IPS-NIHi11 (cell line): Measurements from ENCODE around the gene RNU1-1.
"Not testable (repeated sequence)": the region's sequence is repeated elsewhere in the genome, so short reads cannot be mapped to it uniquely, and the experiment has no call there.

Source experiments
- DNase-seq: peaks from one replicate; pipeline ENCODE4 v3.0.0; 2012; ENCODE audit warnings: mixed read lengths, low spot score

Gene RNU1-1

GRCh38 chr1:16514107-16515055 lies at the start of gene RNU1-1:
RNU1-1 (minus strand) TSS chr1:16514285.
- not testable (repeated sequence) for DNase-seq

GRCh38 chr1:16561035-16561434 lies 47.0 kb upstream of the RNU1-1 start:
- not testable (repeated sequence) for DNase-seq

GRCh38 chr1:16560498-16560897 lies 46.4 kb upstream of the RNU1-1 start:
- not testable (repeated sequence) for DNase-seq

- DNase-seq = not testable (repeated sequence)
These were observed 45.6 kb upstream of the RNU1-1 start for GRCh38 chr1:16559688-16560087.

GRCh38 chr1:16557034-16557433 lies 42.9 kb upstream of the RNU1-1 start:
- DNase-seq = not testable (repeated sequence)

- not testable (repeated sequence) for DNase-seq
These were observed 39.2 kb upstream of the RNU1-1 start for GRCh38 chr1:16553244-16553643.

- not testable (repeated sequence) for DNase-seq
These were observed 36.3 kb upstream of the RNU1-1 start for GRCh38 chr1:16550212-16550918.

GRCh38 chr1:16549545-16549944 lies 35.5 kb upstream of the RNU1-1 start:
- not testable (repeated sequence) for DNase-seq

GRCh38 chr1:16547502-16548241 lies 33.6 kb upstream of the RNU1-1 start:
- DNase-seq = not testable (repeated sequence)

- peak; percentile 43 for DNase-seq
These were observed 31.6 kb upstream of the RNU1-1 start for GRCh38 chr1:16545682-16546095.

GRCh38 chr1:16540421-16540893 lies 26.4 kb upstream of the RNU1-1 start:
- DNase-seq = not testable (repeated sequence)

- not testable (repeated sequence) for DNase-seq
These were observed 23.4 kb upstream of the RNU1-1 start for GRCh38 chr1:16537528-16537927.

GRCh38 chr1:16536796-16537195 lies 22.7 kb upstream of the RNU1-1 start:
- not testable (repeated sequence) for DNase-seq

GRCh38 chr1:16535898-16536297 lies 21.8 kb upstream of the RNU1-1 start:
- DNase-seq = not testable (repeated sequence)

GRCh38 chr1:16535487-16535886 lies 21.4 kb upstream of the RNU1-1 start:
- not testable (repeated sequence) for DNase-seq

GRCh38 chr1:16534829-16535456 lies 20.9 kb upstream of the RNU1-1 start:
- not testable (repeated sequence) for DNase-seq

GRCh38 chr1:16534239-16534828 lies 20.2 kb upstream of the RNU1-1 start:
- not testable (repeated sequence) for DNase-seq

GRCh38 chr1:16532235-16532991 lies 18.3 kb upstream of the RNU1-1 start:
- not testable (repeated sequence) for DNase-seq

- DNase-seq = not testable (repeated sequence)
These were observed 14.3 kb upstream of the RNU1-1 start for GRCh38 chr1:16528338-16528737.

GRCh38 chr1:16525769-16526168 lies 11.7 kb upstream of the RNU1-1 start:
- DNase-seq = not testable (repeated sequence)
